Placental pericyte (primary cell): ENCODE measurements around the gene IQCM. TPM values are rescaled to one million over a fixed set of nuclear protein-coding genes. Genes with fewer than 3 reads are reported as not detected.

ENCODE experiments used
- total RNA-seq: library from RNA; depleted of rRNA; stranded (reverse); fragments of >200 nt; gene quantifications from 2 replicates; pipeline ENCODE4 v1.2.3, GENCODE V29; 2012

Gene IQCM, protein sequence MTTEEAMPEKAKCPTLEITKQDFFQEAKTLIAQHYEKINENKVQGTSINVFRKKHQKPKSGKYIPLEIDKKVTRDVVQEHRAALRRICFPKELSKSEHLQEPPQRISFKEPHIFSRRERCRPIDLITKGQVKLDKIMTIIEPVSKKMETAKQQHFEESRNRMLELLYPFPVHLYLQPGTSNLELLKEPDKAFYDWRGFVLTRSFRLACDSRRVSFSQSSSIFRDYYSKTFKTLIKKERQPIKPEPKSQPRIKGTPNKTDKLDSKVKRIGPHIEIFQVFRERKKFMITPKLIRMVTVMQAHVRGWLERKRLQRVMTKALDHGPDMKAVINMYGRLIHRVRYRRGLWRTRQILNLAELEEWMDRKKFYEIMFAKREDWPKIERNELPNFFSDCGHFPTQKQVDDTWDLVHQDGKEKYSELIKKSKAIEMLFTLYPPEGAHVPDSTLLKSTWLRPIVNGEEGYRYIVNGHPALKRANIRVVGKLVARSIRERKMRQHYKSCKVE
- total RNA-seq, result not detected in 2 replicates

DNA sequence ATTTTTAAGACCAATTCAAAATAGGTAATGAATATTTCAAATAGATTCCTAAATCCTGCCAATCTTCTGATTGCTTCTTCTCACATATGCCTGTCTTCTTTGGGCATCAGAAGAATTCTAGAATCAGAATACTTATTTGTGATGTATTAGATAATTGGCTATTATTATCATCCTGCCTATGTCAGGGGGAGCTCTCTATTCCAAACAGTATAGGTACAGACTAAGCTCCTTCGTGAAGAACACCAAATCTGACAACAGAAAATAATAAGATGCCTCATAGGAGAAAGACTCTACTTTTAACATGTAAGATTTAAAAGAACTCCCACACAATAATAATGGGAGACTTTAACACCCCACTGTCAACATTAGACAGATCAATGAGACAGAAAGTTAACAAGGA, at the start of gene IQCM:
IQCM (minus strand) TSS at position 101 of the 400 bp plus-strand sequence. CDS start 73,152 bp downstream, outside the sequence.

